Neuronal stem cell (in vitro differentiated cells): ENCODE measurements around the gene GPR151.

ENCODE experiments used
- DNase-seq: peaks from one replicate; pipeline ENCODE4 v3.0.0-alpha.2; 2013; ENCODE audit warnings: low spot score
- H2AFZ ChIP-seq: one replicate; pipeline ENCODE4 v1.6.1; 2013; ENCODE audit warnings: mild to moderate bottlenecking, low read length, inconsistent platforms
- H2AK5ac ChIP-seq: 2 replicates; pipeline ENCODE4 v1.6.1; 2013; ENCODE audit warnings: low read depth, mild to moderate bottlenecking, inconsistent platforms, low read length, moderate library complexity, mixed read lengths
- H2BK120ac ChIP-seq: 2 replicates; pipeline ENCODE4 v1.6.1; 2013; ENCODE audit warnings: low read depth, mild to moderate bottlenecking, inconsistent platforms, low read length, moderate library complexity, mixed read lengths
- H2BK12ac ChIP-seq: one replicate; pipeline ENCODE4 v1.6.1; 2013; ENCODE audit warnings: low read length, inconsistent platforms
- H2BK15ac ChIP-seq: 2 replicates; pipeline ENCODE4 v1.6.1; 2013; ENCODE audit warnings: mild to moderate bottlenecking, low read length, inconsistent platforms, mixed read lengths
- H2BK5ac ChIP-seq: one replicate; pipeline ENCODE4 v1.6.1; 2013; ENCODE audit warnings: inconsistent platforms, mild to moderate bottlenecking, low read length, moderate library complexity
- H3K14ac ChIP-seq: one replicate; pipeline ENCODE4 v1.6.1; 2013; ENCODE audit warnings: low read length, inconsistent platforms
- H3K18ac ChIP-seq: 2 replicates; pipeline ENCODE4 v1.6.1; 2013; ENCODE audit warnings: low read length, inconsistent platforms
- H3K23ac ChIP-seq: 2 replicates; pipeline ENCODE4 v1.6.1; 2013; ENCODE audit warnings: low read depth, mild to moderate bottlenecking, mixed read lengths, low read length, inconsistent platforms; ENCODE audit not compliant: poor library complexity
- H3K27ac ChIP-seq: replicated peaks from 3 replicates; pipeline ENCODE4 v1.5.1; 2013; ENCODE audit warnings: low read length, inconsistent platforms
- H3K27me3 ChIP-seq, 3 experiments: 2 replicates each; pipeline ENCODE4 v1.6.1; 2013; ENCODE audit warnings: low read length in 3 of 3, mild to moderate bottlenecking in 2 of 3, inconsistent platforms in 1 of 3, low read depth in 1 of 3, mixed read lengths in 1 of 3, moderate library complexity in 1 of 3; ENCODE audit not compliant: control insufficient read depth in 3 of 3, insufficient read depth in 3 of 3
- H3K36me3 ChIP-seq, 2 donors: replicated peaks in 1 of 2; 2 replicates each; pipeline ENCODE4 v1.6.1; 2013; ENCODE audit warnings: low read length in 2 of 2; ENCODE audit not compliant: control insufficient read depth in 2 of 2, insufficient read depth in 2 of 2
- H3K4ac ChIP-seq: 2 replicates; pipeline ENCODE4 v1.6.1; 2013; ENCODE audit warnings: inconsistent platforms, mild to moderate bottlenecking, low read length, moderate library complexity
- H3K4me1 ChIP-seq, 2 donors: 1 replicate in 1 of 2; 2 replicates in 1 of 2; pipeline ENCODE4 v1.6.1; 2013; ENCODE audit warnings: low read length in 2 of 2, low read depth in 1 of 2; ENCODE audit not compliant: control insufficient read depth in 2 of 2, insufficient read depth in 1 of 2
- H3K4me2 ChIP-seq: one replicate; pipeline ENCODE4 v1.6.1; 2013; ENCODE audit warnings: mild to moderate bottlenecking, low read length, inconsistent platforms; ENCODE audit not compliant: insufficient read depth, poor library complexity, severe bottlenecking
- H3K4me3 ChIP-seq, 2 donors: 2 replicates each; pipeline ENCODE4 v1.5.1; 2013; ENCODE audit warnings: low read length in 2 of 2, mild to moderate bottlenecking in 2 of 2, inconsistent platforms in 1 of 2, moderate library complexity in 1 of 2
- H3K79me1 ChIP-seq: one replicate; pipeline ENCODE4 v1.6.1; 2013; ENCODE audit warnings: low read depth, mild to moderate bottlenecking, inconsistent platforms, low read length, moderate library complexity
- H3K9ac ChIP-seq: one replicate; pipeline ENCODE4 v1.6.1; 2013; ENCODE audit warnings: mild to moderate bottlenecking, low read depth, low read length, inconsistent platforms; ENCODE audit not compliant: poor library complexity
- H3K9me3 ChIP-seq, 2 donors: replicated peaks in 1 of 2; 2 replicates each; pipeline versions ENCODE3 to v1.6.1; 2013; ENCODE audit warnings: low read length in 2 of 2, mild to moderate bottlenecking in 2 of 2, inconsistent platforms in 1 of 2, low read depth in 1 of 2, mixed read lengths in 1 of 2, moderate library complexity in 1 of 2; ENCODE audit not compliant: control insufficient read depth in 2 of 2, insufficient read depth in 1 of 2
- H4K8ac ChIP-seq: one replicate; pipeline ENCODE4 v1.6.1; 2013; ENCODE audit warnings: low read depth, mild to moderate bottlenecking, inconsistent platforms, low read length, moderate library complexity
- H4K91ac ChIP-seq: one replicate; pipeline ENCODE4 v1.6.1; 2013; ENCODE audit warnings: low read length, low read depth, mild to moderate bottlenecking, inconsistent platforms; ENCODE audit not compliant: poor library complexity
- WGBS, 2 donors: extraction: QIAGEN DNeasy Blood & Tissue Kit; methylation state at CpG; one replicate each; pipeline ENCODE4 v1.1.7; 2013; ENCODE audit warnings: missing lambda C conversion rate in 2 of 2, mixed read lengths in 1 of 2; ENCODE audit not compliant: insufficient read length in 2 of 2, insufficient replicate concordance in 1 of 2; ENCODE audit errors: extremely low coverage in 2 of 2; 5-methylcytosine and 5-hydroxymethylcytosine counted together

The GPR151 gene

DNA sequence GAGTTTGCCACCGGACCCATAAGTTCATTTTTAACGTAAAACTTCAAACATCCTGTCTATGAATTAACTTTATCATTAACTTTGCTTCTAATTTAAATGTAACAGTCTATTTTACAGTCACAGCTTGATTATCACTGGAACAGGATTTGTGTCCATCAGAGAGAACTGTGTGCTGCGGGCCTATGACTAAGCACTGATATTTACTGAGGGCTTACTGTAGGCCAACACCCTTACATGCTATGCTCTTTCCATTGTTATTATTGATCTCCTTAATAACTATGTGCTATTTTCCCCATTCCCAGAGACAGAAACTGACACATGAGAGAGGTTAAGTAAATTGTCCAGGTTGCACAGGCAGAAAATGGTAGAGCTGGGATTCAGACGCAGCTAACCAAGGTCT lies 24.0 kb upstream of the GPR151 start:
- no peak overlapping the region for H4K91ac ChIP-seq
- no peak overlapping the region for H3K14ac ChIP-seq
- H2BK5ac ChIP-seq, result no peak overlapping the region
- no peak overlapping the region for H2BK120ac ChIP-seq
- H3K4me1 ChIP-seq, result peaks cover 0 to 3% of the 10 kb centered on the region in 2 donors
- H3K4me2 ChIP-seq, result no peak overlapping the region
- H3K27ac ChIP-seq, result no peak overlapping the region
- H2BK15ac ChIP-seq, result no peak overlapping the region
- H4K8ac ChIP-seq, result no peak overlapping the region
- H3K79me1 ChIP-seq, result peaks cover 2% of the 10 kb centered on the region
- H3K23ac ChIP-seq, result no peak overlapping the region
- no peaks in the 10 kb centered on the region for H3K9me3 ChIP-seq
- H3K4ac ChIP-seq, result no peak overlapping the region
- no CpG with 5 or more reads among the region's 4 CpGs for WGBS, 2 donors
- no peak overlapping the region for H3K18ac ChIP-seq
- H2BK12ac ChIP-seq, result no peak overlapping the region
- H3K9ac ChIP-seq, result no peak overlapping the region
- H3K36me3 ChIP-seq, result no peaks in the 10 kb centered on the region
- H2AFZ ChIP-seq, result no peak overlapping the region
- no peaks in the 10 kb centered on the region for H3K27me3 ChIP-seq
- no peak overlapping the region for H3K4me3 ChIP-seq
- no peak for DNase-seq
- H2AK5ac ChIP-seq, result no peak overlapping the region

DNA sequence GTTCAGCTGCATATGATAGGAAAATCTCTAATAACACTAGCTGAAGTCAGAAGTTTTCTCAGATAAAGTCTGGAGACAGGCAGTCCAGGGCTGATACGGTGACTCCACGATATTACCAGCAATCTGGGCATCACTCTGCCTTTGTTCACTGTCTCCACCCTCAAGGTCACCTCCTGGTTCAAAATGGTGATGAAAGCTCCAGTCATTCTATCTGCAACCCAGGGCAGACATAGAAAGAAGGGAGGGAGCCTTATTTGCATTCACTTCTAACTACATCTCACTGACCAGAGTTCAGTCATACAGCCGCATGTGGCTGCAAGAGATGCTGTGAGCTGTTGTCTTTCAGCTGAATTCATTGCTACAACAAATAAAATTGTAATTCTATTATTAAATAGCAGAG lies 22.4 kb upstream of the GPR151 start:
- H3K18ac ChIP-seq, result no peak overlapping the region
- no peaks in the 10 kb centered on the region for H3K27me3 ChIP-seq
- no peak overlapping the region for H3K4ac ChIP-seq
- no peak overlapping the region for H3K4me2 ChIP-seq
- H4K91ac ChIP-seq, result no peak overlapping the region
- H2BK5ac ChIP-seq, result no peak overlapping the region
- WGBS, 2 donors, result no CpG with 5 or more reads among the region's 3 CpGs
- no peak overlapping the region for H3K14ac ChIP-seq
- H2BK15ac ChIP-seq, result no peak overlapping the region
- no peak overlapping the region for H4K8ac ChIP-seq
- no peak overlapping the region for H2AK5ac ChIP-seq
- H3K27ac ChIP-seq, result no peak overlapping the region
- no peak overlapping the region for H3K23ac ChIP-seq
- H3K9ac ChIP-seq, result no peak overlapping the region
- no peaks in the 10 kb centered on the region for H3K9me3 ChIP-seq
- peaks cover 3 to 7% of the 10 kb centered on the region in 2 donors for H3K4me1 ChIP-seq
- H3K4me3 ChIP-seq, result no peak overlapping the region
- no peak overlapping the region for H2AFZ ChIP-seq
- no peak overlapping the region for H2BK120ac ChIP-seq
- peaks cover 2% of the 10 kb centered on the region for H3K79me1 ChIP-seq
- H2BK12ac ChIP-seq, result no peak overlapping the region
- H3K36me3 ChIP-seq, result no peaks in the 10 kb centered on the region
- DNase-seq, result no peak

DNA sequence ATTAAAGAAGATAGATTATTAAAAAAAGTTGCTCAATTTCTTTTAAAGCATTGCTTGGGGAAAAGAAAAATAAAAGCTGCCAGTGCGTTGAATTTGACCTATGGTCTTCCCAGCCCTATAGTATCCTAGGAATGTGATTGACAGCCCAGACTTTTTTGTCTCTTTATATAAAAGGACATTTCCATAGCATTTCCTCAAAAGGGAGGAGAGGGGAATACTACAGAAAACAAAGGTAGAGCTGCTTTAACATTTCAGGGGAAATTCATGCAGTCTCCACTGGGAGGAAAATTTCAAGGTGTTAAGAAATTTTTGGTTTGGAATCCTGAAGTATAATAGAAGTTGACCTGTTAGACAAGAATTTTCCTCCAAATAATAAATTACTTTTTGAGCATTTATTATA lies 17.9 kb upstream of the GPR151 start:
- no peaks in the 10 kb centered on the region for H3K36me3 ChIP-seq
- H2BK12ac ChIP-seq, result no peak overlapping the region
- H2AFZ ChIP-seq, result no peak overlapping the region
- peaks cover 2% of the 10 kb centered on the region for H3K79me1 ChIP-seq
- H3K23ac ChIP-seq, result no peak overlapping the region
- WGBS, 2 donors, result no CpG with 5 or more reads among the region's 1 CpG
- no peak overlapping the region for H3K4me3 ChIP-seq
- no peak overlapping the region for H3K27ac ChIP-seq
- H2BK5ac ChIP-seq, result no peak overlapping the region
- no peaks in the 10 kb centered on the region for H3K27me3 ChIP-seq
- H2BK15ac ChIP-seq, result no peak overlapping the region
- H4K91ac ChIP-seq, result no peak overlapping the region
- H2AK5ac ChIP-seq, result no peak overlapping the region
- H3K14ac ChIP-seq, result no peak overlapping the region
- H3K4ac ChIP-seq, result no peak overlapping the region
- H3K9me3 ChIP-seq, result peaks cover 0 to 5% of the 10 kb centered on the region in 2 donors
- no peak overlapping the region for H4K8ac ChIP-seq
- no peak overlapping the region for H3K9ac ChIP-seq
- DNase-seq, result no peak
- peaks cover 0 to 9% of the 10 kb centered on the region in 2 donors for H3K4me1 ChIP-seq
- H2BK120ac ChIP-seq, result no peak overlapping the region
- H3K18ac ChIP-seq, result no peak overlapping the region
- no peak overlapping the region for H3K4me2 ChIP-seq

DNA sequence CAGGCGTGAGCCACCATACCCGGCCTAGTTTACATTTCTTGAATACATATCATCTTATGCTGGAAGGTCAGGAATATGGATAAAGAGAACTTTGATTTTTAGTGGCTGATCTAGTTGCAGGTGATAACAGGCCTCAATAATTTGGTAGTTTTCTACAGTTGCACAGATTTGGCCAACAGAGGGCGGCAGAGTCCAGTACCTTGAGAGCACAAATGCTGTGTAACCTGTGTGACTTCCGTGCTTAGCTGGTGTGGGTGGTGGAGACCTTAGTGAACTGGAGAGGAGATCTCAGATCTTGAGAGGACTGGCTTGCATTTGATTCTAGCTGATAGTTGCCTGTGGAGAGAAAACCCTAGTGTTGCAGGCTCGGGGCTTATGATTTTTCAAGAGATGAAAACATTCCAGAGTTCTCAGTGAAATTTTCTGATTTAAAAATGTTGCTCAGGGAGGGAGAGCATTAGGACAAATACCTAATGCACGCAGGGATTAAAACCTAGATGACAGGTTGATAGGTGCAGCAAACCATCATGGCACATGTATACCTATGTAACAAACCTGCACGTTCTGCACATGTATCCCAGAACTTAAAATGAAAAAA lies 17.4 kb upstream of the GPR151 start:
- H3K79me1 ChIP-seq, result no peaks in the 10 kb centered on the region
- no peak overlapping the region for H2AFZ ChIP-seq
- H3K4me2 ChIP-seq, result no peak overlapping the region
- no peak overlapping the region for H2AK5ac ChIP-seq
- H2BK12ac ChIP-seq, result no peak overlapping the region
- no peak overlapping the region for H3K23ac ChIP-seq
- H2BK5ac ChIP-seq, result no peak overlapping the region
- no peaks in the 10 kb centered on the region for H3K36me3 ChIP-seq
- H3K9me3 ChIP-seq, result peaks cover 0 to 5% of the 10 kb centered on the region in 2 donors
- no peak overlapping the region for H2BK120ac ChIP-seq
- H4K8ac ChIP-seq, result no peak overlapping the region
- no peak overlapping the region for H3K4ac ChIP-seq
- no peak overlapping the region for H3K9ac ChIP-seq
- H3K27me3 ChIP-seq, result no peaks in the 10 kb centered on the region
- H3K27ac ChIP-seq, result no peak overlapping the region
- no peak overlapping the region for H3K14ac ChIP-seq
- no peak overlapping the region for H2BK15ac ChIP-seq
- no CpG with 5 or more reads among the region's 7 CpGs for WGBS, 2 donors
- no peak overlapping the region for H3K18ac ChIP-seq
- peaks cover 0 to 9% of the 10 kb centered on the region in 2 donors for H3K4me1 ChIP-seq
- H4K91ac ChIP-seq, result no peak overlapping the region
- H3K4me3 ChIP-seq, result no peak overlapping the region
- peak; percentile 73 for DNase-seq
